Mucosa of descending colon (tissue), 3 donors: Measurements from ENCODE around the gene RALGAPA2. TPM values are rescaled to one million over a fixed set of nuclear protein-coding genes. Genes with fewer than 3 reads are reported as not detected.
A peak's percentile ranks its signal among the peaks of the same experiment; 100 is the strongest.

Experiments
- ATAC-seq: fragments of 200-7000 bp; cut with Tn5 transposase; one replicate; pipeline ENCODE4 v1.9.1; 2020; ENCODE audit warnings: mild to moderate bottlenecking, moderate library complexity
- DNase-seq, 3 donors: peaks; one replicate each; pipeline ENCODE4 v3.0.0-alpha.2; 2020
- H3K36me3 ChIP-seq: fragments of 200-600 bp; one replicate; pipeline ENCODE4 v1.8.0; 2021; ENCODE audit warnings: low read depth, mild to moderate bottlenecking
- H3K4me1 ChIP-seq: fragments of 200-600 bp; one replicate; pipeline ENCODE4 v1.8.0; 2021; ENCODE audit warnings: low read depth, mild to moderate bottlenecking
- H3K4me3 ChIP-seq: fragments of 200-600 bp; one replicate; pipeline ENCODE4 v1.8.0; 2021; ENCODE audit warnings: mild to moderate bottlenecking
- H3K9me3 ChIP-seq: fragments of 200-600 bp; one replicate; pipeline ENCODE4 v1.8.0; 2021; ENCODE audit warnings: mild to moderate bottlenecking
- intact Hi-C, 2 donors: fragments of 100-400 bp; cut with DNase I in 1 of 2; cut with micrococcal nuclease in 1 of 2; formaldehyde crosslinking; loops; one replicate each; pipeline versions ENCODE4 v1.11.0 to v1.11.1; 2022; cut with DNase I, micrococcal nuclease
- total RNA-seq, 3 donors: library from RNA; stranded (reverse); fragmentation: NEBNext Ultra II Directional in 2 of 3; extraction: Animal tissue kit (Norgen Biotek cat#: 25700) in 2 of 3; gene quantifications; one replicate each; pipeline versions ENCODE4 v1.2.1 to v1.2.4, GENCODE V29; 2021 to 2023
- TF ChIP-seq, protein P1 (sequence below): fragments of 200-600 bp; IDR thresholded peaks from one replicate; pipeline ENCODE4 v1.8.0; 2022; ENCODE audit warnings: antibody characterized with exemption, mild to moderate bottlenecking
- donor health status: DM: no; HTN: no; CAD: no; lungs with moderate emphysema.
- donor health status: DM: no; HTN: no; CAD: no.
- donor health status: DM: no; HTN: yes; CAD: no.

The RALGAPA2 gene
- total RNA-seq, 3 donors from 2014 or later, result 46.3 to 85.9 (median 66.9) TPM

DNA sequence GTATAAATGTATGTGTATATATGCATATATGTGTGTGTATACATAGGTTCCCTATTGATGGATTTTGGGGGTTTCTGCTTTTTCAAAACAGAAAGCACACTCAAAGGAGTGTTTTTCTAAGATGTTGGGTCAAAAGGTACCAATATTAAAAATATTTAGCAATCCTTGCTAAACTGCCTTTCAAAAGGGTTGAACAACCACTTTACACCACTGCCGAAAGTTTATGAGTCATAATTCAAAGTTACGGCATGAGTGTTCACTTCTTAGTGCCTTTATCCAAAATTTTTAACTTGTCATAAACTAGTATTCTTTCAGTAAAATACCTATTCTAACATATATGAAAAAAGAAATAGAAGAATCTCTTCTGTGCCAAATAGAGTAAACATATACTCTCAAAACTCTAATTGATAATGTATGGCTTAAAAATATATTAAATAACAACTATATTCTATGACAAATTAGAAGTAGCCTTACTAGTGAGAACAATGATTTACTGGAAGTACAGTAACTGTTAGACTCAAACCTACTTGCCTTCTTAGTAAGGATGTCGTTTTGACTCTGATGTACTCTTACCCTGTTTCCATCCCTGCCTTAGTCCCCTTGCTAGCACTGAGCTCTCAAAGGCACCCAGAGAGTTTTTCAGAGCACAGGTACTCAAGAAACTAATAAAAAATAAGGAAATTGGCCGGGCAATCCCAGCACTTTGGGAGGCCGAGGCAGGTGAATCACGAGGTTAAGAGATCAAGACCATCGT, 208.5 kb downstream of the RALGAPA2 start:
- Histone ChIP-seq H3K9me3 (no peaks in the 10 kb centered on the region), H3K36me3 (no peaks in the 10 kb centered on the region), H3K4me1 (no peaks in the 10 kb centered on the region), H3K4me3 (no peak overlapping the region)
- intact Hi-C loops, result no loop called here
- TF ChIP-seq, protein P1, sequence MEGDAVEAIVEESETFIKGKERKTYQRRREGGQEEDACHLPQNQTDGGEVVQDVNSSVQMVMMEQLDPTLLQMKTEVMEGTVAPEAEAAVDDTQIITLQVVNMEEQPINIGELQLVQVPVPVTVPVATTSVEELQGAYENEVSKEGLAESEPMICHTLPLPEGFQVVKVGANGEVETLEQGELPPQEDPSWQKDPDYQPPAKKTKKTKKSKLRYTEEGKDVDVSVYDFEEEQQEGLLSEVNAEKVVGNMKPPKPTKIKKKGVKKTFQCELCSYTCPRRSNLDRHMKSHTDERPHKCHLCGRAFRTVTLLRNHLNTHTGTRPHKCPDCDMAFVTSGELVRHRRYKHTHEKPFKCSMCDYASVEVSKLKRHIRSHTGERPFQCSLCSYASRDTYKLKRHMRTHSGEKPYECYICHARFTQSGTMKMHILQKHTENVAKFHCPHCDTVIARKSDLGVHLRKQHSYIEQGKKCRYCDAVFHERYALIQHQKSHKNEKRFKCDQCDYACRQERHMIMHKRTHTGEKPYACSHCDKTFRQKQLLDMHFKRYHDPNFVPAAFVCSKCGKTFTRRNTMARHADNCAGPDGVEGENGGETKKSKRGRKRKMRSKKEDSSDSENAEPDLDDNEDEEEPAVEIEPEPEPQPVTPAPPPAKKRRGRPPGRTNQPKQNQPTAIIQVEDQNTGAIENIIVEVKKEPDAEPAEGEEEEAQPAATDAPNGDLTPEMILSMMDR, result no peak
- ATAC-seq, result no peak
- no peak for DNase-seq

DNA sequence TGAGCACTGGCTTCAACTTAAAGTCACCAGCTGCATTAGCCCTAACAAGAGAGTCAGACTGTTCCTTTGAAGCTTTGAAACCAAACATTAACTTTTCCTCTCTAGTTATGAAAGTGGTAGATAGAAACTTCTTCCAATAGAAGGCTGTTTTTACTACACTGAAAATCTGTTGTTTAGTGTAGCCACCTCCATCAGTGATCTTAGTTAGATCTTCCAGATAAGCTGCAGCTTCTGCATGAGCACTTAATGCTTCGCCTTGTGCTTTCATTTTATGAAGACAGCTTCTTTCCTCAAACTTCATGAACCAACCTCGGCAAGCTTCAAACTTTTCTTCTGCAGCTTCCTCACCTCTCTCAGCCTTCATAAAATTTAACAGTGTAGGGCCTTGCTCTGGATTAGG, 211.3 kb downstream of the RALGAPA2 start:
- Histone ChIP-seq H3K36me3 (no peaks in the 10 kb centered on the region), H3K4me3 (no peak overlapping the region), H3K4me1 (no peaks in the 10 kb centered on the region), H3K9me3 (no peaks in the 10 kb centered on the region)
- no peak for ATAC-seq
- DNase-seq, result no peak
- TF ChIP-seq, protein P1, result no peak
- intact Hi-C loops, result no loop called here

DNA sequence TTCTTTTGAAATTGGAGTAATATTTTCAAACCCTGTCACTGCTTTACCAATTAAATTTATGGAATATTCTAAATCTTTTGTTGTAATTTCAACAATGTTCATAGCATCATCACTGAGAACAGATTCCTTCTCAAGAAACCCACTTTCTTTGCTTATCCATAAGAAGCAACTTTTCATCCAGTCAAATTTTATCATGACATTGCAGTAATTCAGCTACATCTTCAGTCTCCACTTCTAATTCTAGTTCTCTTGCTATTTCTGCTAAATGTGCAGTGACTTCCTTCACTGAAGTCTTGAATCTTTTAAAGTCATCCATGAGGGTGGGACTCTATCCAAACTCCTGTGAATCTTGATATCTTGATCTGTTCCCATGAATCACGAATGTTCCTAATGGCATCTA, 212.1 kb downstream of the RALGAPA2 start:
- Histone ChIP-seq H3K36me3 (no peaks in the 10 kb centered on the region), H3K4me3 (no peak overlapping the region), H3K9me3 (no peaks in the 10 kb centered on the region), H3K4me1 (no peaks in the 10 kb centered on the region)
- ATAC-seq (no peak), DNase-seq (no peak)
- TF ChIP-seq, protein P1, result no peak
- intact Hi-C loops, result no loop called here

DNA sequence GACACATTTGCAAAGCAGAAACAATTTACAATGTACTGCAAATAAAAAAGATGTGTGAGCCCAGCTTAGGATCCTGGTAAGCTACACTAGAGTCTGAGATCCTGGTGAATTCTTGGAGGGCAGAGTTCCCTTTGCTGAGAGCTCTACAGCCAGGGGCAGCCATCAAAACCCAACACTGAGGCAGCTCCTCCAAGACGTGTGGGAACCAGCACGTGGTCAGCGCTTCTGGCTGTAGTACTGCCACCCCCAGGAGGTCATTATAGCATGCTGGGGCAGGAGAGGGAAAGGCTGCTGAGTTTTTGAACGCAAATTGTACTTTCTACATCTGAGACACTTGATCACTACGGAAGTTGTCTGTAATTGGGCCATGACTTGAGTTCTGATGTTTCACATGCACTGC, 213.0 kb downstream of the RALGAPA2 start:
- DNase-seq, result no peak
- Histone ChIP-seq H3K4me1 (no peaks in the 10 kb centered on the region), H3K9me3 (no peaks in the 10 kb centered on the region), H3K36me3 (no peaks in the 10 kb centered on the region), H3K4me3 (no peak overlapping the region)
- intact Hi-C loops, result no loop called here
- no peak for ATAC-seq
- TF ChIP-seq, protein P1, result no peak

DNA sequence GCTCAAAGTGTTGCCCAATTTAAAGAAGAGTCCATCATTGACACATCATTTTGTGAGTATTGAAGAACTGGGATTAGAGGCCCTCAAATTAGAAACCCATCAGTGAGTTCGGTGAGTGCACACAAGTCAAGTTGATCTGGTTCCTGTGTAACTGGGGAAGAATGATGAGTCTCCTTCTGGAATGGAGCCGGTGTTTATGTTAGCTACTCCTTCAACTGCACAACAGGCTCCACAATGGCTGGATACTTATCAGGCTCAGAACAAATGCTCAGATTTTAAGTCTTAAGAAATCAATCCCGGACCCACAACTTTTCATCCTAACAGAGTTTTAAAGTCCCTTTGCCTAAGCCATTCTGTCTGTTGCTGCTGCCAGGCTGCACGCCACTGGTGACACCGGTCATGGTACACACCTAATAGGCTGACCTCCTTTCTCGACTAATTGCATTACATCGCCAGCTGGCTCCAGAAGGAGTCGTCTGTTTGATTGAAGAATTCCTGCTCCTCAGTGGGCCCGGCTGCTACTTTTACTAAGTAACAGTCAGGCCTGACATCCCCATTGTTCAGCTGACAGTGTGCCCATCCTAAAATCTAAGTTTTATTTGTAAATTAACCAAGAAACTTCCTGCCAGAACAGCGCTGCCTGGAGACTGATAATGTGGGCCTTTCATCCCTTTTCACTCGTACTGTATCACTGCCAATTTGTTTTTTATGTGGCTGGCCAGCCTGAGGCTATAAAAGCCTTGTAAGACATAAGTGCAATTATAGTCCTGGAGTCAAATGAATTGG, 214.2 kb downstream of the RALGAPA2 start:
- TF ChIP-seq, protein P1, result no peak
- Histone ChIP-seq H3K4me1 (no peaks in the 10 kb centered on the region), H3K36me3 (no peaks in the 10 kb centered on the region), H3K9me3 (no peaks in the 10 kb centered on the region), H3K4me3 (no peak overlapping the region)
- intact Hi-C loops, result no loop called here
- ATAC-seq (no peak), DNase-seq (peak in 1 of 3 donors; percentile 6)
